NCI-H446 treated with DMSO at 0.1 percent for 48 hours (cell line): ENCODE data around the gene PPP1CA.
"Not testable (repeated sequence)": the region's sequence is repeated elsewhere in the genome, so short reads cannot be mapped to it uniquely, and the experiment has no call there.

Experiments used
- DNase-seq: peaks from one replicate; lab custom pipeline; 2025; lab: John Stamatoyannopoulos, UW

PPP1CA gene

GRCh38 chr11:67416416-67417335, 15.0 kb upstream of the PPP1CA start:
- peak; percentile 41 for DNase-seq

GRCh38 chr11:67415501-67416304, 14.0 kb upstream of the PPP1CA start, which contains the start of gene CARNS1:
Gene CARNS1 (plus strand): TSS chr11:67415678. CDS start chr11:67416200, 522 bp downstream.
- DNase-seq, result no peak

GRCh38 chr11:67413266-67413849, 11.7 kb upstream of the PPP1CA start:
- no peak for DNase-seq

- no peak for DNase-seq
Measured at GRCh38 chr11:67412495-67413179, 11.0 kb upstream of the PPP1CA start.

- no peak for DNase-seq
Measured at GRCh38 chr11:67411785-67412152, 10.1 kb upstream of the PPP1CA start.

GRCh38 chr11:67410984-67411784, 9.5 kb upstream of the PPP1CA start:
- DNase-seq, result no peak

GRCh38 chr11:67410369-67410831, 8.7 kb upstream of the PPP1CA start:
- DNase-seq, result no peak

- DNase-seq, result no peak
Measured at GRCh38 chr11:67409781-67410368, 8.2 kb upstream of the PPP1CA start.

- no peak for DNase-seq
Measured at GRCh38 chr11:67409261-67409666, 7.6 kb upstream of the PPP1CA start.

GRCh38 chr11:67408437-67409200, 7.0 kb upstream of the PPP1CA start:
- DNase-seq, result no peak

- no peak for DNase-seq
Measured at GRCh38 chr11:67407688-67408163, 6.1 kb upstream of the PPP1CA start.

GRCh38 chr11:67406969-67407687, 5.5 kb upstream of the PPP1CA start:
- DNase-seq, result no peak

GRCh38 chr11:67406420-67406968, 4.8 kb upstream of the PPP1CA start:
- DNase-seq, result no peak

- no peak for DNase-seq
Measured at GRCh38 chr11:67405688-67406339, 4.2 kb upstream of the PPP1CA start.

GRCh38 chr11:67405196-67405567, 3.5 kb upstream of the PPP1CA start:
- DNase-seq, result no peak

GRCh38 chr11:67404515-67405195, 3.0 kb upstream of the PPP1CA start:
- DNase-seq, result no peak

- DNase-seq, result not testable (repeated sequence)
Measured at GRCh38 chr11:67403085-67403484, 1.4 kb upstream of the PPP1CA start.
